ENCODE results near the gene SLIRP. TPM values are rescaled to one million over a fixed set of nuclear protein-coding genes. Genes with fewer than 3 reads are reported as not detected.
A peak's percentile ranks its signal among the peaks of the same experiment; 100 is the strongest.

Gene SLIRP
- total RNA-seq, 1 donor from 2014 or later: 58.6 TPM

GRCh38 chr14:77691259-77691658 lies 16.6 kb upstream of the SLIRP start:
- Mint-ChIP-seq H3K9me3 (no peaks in the 10 kb centered on the region), H3K27ac (no peak overlapping the region), H3K4me1 (no peaks in the 10 kb centered on the region), H3K4me3 (no peak overlapping the region), H3K27me3 (no peaks in the 10 kb centered on the region), H3K36me3 (ENCODE audit: low read depth) (peaks cover 75% of the 10 kb centered on the region)
- no peak for TF ChIP-seq CTCF (IDR thresholded peaks at IDR 0.05)
- POLR2A ChIA-PET: no interaction called here
- intact Hi-C loops (cut with micrococcal nuclease): no loop called here
- CTCF ChIA-PET: no interaction called here
- DNase-seq: no peak
- ATAC-seq (ENCODE audit: low read depth): no peak

GRCh38 chr14:77707355-77707723 lies 564 bp upstream of the SLIRP start:
- ATAC-seq (ENCODE audit: low read depth): peak; percentile 22
- Mint-ChIP-seq H3K36me3 (ENCODE audit: low read depth) (peaks cover 47% of the 10 kb centered on the region), H3K4me1 (peaks cover 42% of the 10 kb centered on the region), H3K9me3 (no peaks in the 10 kb centered on the region), H3K4me3 (peak overlapping the region; percentile 96), H3K27me3 (no peaks in the 10 kb centered on the region), H3K27ac (peak overlapping the region; percentile 91)
- ChIA-PET CTCF (no interaction called here), POLR2A (interaction anchor here (0.6 to 1.1 kb wide), 4 partner anchors 45 to 330 kb away, joined by 3 to 4 read pairs (median 4); partner anchors contain the start of genes SAMD15, SNW1 and TMED8)
- intact Hi-C loops (cut with micrococcal nuclease): loop anchor here (5.0 to 10.0 kb wide), 2 partner anchors 163 to 405 kb away; no protein-coding TSS in a partner anchor
- no peak for DNase-seq
- no peak for TF ChIP-seq CTCF (IDR thresholded peaks at IDR 0.05)

- intact Hi-C loops (cut with micrococcal nuclease): loop anchor here (1.0 to 10.0 kb wide), 8 partner anchors 53 to 406 kb away; partner anchors contain the start of genes ADCK1, GSTZ1, POMT2 and SNW1
- ChIA-PET POLR2A (interaction anchor here (0.6 to 1.4 kb wide), 5 partner anchors 10 to 653 kb away, joined by 3 to 5 read pairs (median 3); no protein-coding TSS in a partner anchor), CTCF (no interaction called here)
- Mint-ChIP-seq H3K27ac (peak overlapping the region; percentile 91), H3K27me3 (no peaks in the 10 kb centered on the region), H3K4me3 (peak overlapping the region; percentile 96), H3K4me1 (peaks cover 45% of the 10 kb centered on the region), H3K9me3 (no peaks in the 10 kb centered on the region), H3K36me3 (ENCODE audit: low read depth) (peaks cover 53% of the 10 kb centered on the region)
- no peak for TF ChIP-seq CTCF (IDR thresholded peaks at IDR 0.05)
- DNase-seq (no peak), ATAC-seq (ENCODE audit: low read depth) (no peak)
These were observed 846 bp downstream of the SLIRP start for GRCh38 chr14:77708749-77709148.

GRCh38 chr14:77709412-77709811 lies 1.5 kb downstream of the SLIRP start:
- ATAC-seq (ENCODE audit: low read depth) (no peak), DNase-seq (no peak)
- H3K4me1 Mint-ChIP-seq: peaks cover 45% of the 10 kb centered on the region
- no peaks in the 10 kb centered on the region for H3K9me3 Mint-ChIP-seq
- intact Hi-C loops (cut with micrococcal nuclease): loop anchor here (2.0 to 10.0 kb wide), 4 partner anchors 67 to 407 kb away; partner anchors contain the start of genes GSTZ1 and POMT2
- H3K36me3 Mint-ChIP-seq (ENCODE audit: low read depth): peaks cover 53% of the 10 kb centered on the region
- H3K27ac Mint-ChIP-seq: no peak overlapping the region
- CTCF ChIA-PET: no interaction called here
- H3K4me3 Mint-ChIP-seq: peak overlapping the region; percentile 96
- H3K27me3 Mint-ChIP-seq: no peaks in the 10 kb centered on the region
- POLR2A ChIA-PET: interaction anchor here (1.4 kb wide), 1 partner anchor 9 kb away, joined by 5 read pairs; no protein-coding TSS in a partner anchor
- no peak for TF ChIP-seq CTCF (IDR thresholded peaks at IDR 0.05)

- Mint-ChIP-seq H3K36me3 (ENCODE audit: low read depth) (peaks cover 58% of the 10 kb centered on the region), H3K4me1 (peaks cover 47% of the 10 kb centered on the region), H3K27ac (no peak overlapping the region)
These were observed 2.5 kb downstream of the SLIRP start for GRCh38 chr14:77710364-77710763.

More at GRCh38 chr14:77710364-77710763, 2.5 kb downstream of the SLIRP start:
- DNase-seq (no peak), ATAC-seq (ENCODE audit: low read depth) (no peak)
- ChIA-PET CTCF (no interaction called here), POLR2A (no interaction called here)
- peak overlapping the region; percentile 17 for H3K4me3 Mint-ChIP-seq
- no peaks in the 10 kb centered on the region for H3K9me3 Mint-ChIP-seq
- intact Hi-C loops (cut with micrococcal nuclease): no loop called here
- no peaks in the 10 kb centered on the region for H3K27me3 Mint-ChIP-seq
- TF ChIP-seq CTCF (IDR thresholded peaks at IDR 0.05): no peak

All from activated B cell treated with CpG ODN at 0.5 μM for 24 hours (primary cell).